Thymus (tissue), 11 donors: ENCODE results near the gene RPL26. TPM values are rescaled to one million over a fixed set of nuclear protein-coding genes. Genes with fewer than 3 reads are reported as not detected.

Experiments used
- DNase-seq, 9 donors: peaks; one replicate each; pipeline ENCODE4 v3.0.0-alpha.2; 2013; ENCODE audit warnings: low spot score in 9 of 9, low read depth in 6 of 9, missing footprints in 1 of 9
- H3K27ac ChIP-seq, 2 donors: one replicate each; pipeline ENCODE4 v1.5.1; 2013; ENCODE audit warnings: control low read depth in 1 of 2, low read depth in 1 of 2, low read length in 1 of 2, mild to moderate bottlenecking in 1 of 2, moderate library complexity in 1 of 2
- H3K27me3 ChIP-seq, 2 donors: one replicate each; pipeline ENCODE4 v1.5.1; 2013; ENCODE audit warnings: low read length in 1 of 2; ENCODE audit not compliant: control insufficient read depth in 2 of 2, insufficient read depth in 1 of 2
- H3K36me3 ChIP-seq, 2 donors: one replicate each; pipeline ENCODE4 v1.5.1; 2013; ENCODE audit warnings: low read length in 1 of 2, mild to moderate bottlenecking in 1 of 2, moderate library complexity in 1 of 2; ENCODE audit not compliant: control insufficient read depth in 2 of 2, insufficient read depth in 2 of 2
- H3K4me1 ChIP-seq, 2 donors: one replicate each; pipeline ENCODE4 v1.5.1; 2013; ENCODE audit warnings: low read length in 2 of 2; ENCODE audit not compliant: control insufficient read depth in 2 of 2, insufficient read depth in 2 of 2
- H3K4me3 ChIP-seq, 2 donors: one replicate each; pipeline ENCODE4 v1.5.1; 2013; ENCODE audit warnings: low read length in 2 of 2, control low read depth in 1 of 2, mild to moderate bottlenecking in 1 of 2
- H3K9me3 ChIP-seq, 2 donors: one replicate each; pipeline ENCODE4 v1.5.1; 2013; ENCODE audit warnings: low read length in 1 of 2, mild to moderate bottlenecking in 1 of 2; ENCODE audit not compliant: control insufficient read depth in 2 of 2, insufficient read depth in 1 of 2
- WGBS: extraction: QIAGEN DNeasy Blood & Tissue Kit; methylation state at CpG from one replicate; pipeline ENCODE4 v1.1.7; 2013; 5-methylcytosine and 5-hydroxymethylcytosine counted together
- polyA plus RNA-seq: library from polyadenylated mRNA; stranded (reverse); fragments of 200-250 nt; gene quantifications from one replicate; pipeline ENCODE4 v1.2.3, GENCODE V29; 2013
- total RNA-seq: library from RNA; stranded (reverse); fragments of 120-200 nt; gene quantifications from one replicate; pipeline ENCODE4 v1.2.4, GENCODE V29; 2013
- donor health status: healthy.

Gene RPL26
- total and polyA plus RNA-seq, 2 donors: 5,303 to 6,011 TPM

DNA sequence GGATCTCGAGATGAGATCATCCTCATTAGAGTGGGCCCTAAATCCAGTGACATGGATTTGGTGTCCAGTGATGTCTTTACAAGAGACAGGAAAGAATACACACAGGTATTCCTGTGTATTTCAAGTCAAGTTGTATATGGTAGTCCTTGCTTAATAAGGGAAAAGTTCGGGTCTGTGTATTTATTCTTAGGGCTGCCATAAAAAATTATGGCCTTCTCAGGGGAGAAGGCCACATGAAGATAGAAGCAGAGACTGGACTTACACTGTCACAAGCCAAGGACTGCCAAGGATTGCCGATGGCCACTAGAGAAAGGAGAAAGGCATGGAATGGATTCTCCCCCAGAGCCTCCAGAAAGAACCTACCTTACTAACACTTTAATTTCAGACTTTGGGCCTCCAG is 14.8 kb downstream of the RPL26 start:
- no peaks in the 10 kb centered on the region for H3K4me1 ChIP-seq
- H3K36me3 ChIP-seq: peaks cover 15 to 27% of the 10 kb centered on the region in 2 donors
- 97% methylated on average over 3 of the region's 3 CpGs for WGBS
- H3K4me3 ChIP-seq: no peak overlapping the region
- H3K27me3 ChIP-seq: no peaks in the 10 kb centered on the region
- no peaks in the 10 kb centered on the region for H3K9me3 ChIP-seq
- no peak for DNase-seq
- no peak overlapping the region for H3K27ac ChIP-seq

GRCh38 chr17:8366231-8366630 is 16.8 kb downstream of the RPL26 start:
- Histone ChIP-seq H3K9me3 (no peaks in the 10 kb centered on the region), H3K36me3 (peaks cover 15 to 25% of the 10 kb centered on the region in 2 donors), H3K4me1 (peaks cover 0 to 3% of the 10 kb centered on the region in 2 donors), H3K27me3 (no peaks in the 10 kb centered on the region), H3K4me3 (no peak overlapping the region), H3K27ac (no peak overlapping the region)
- no peak for DNase-seq
- 97% methylated on average over 2 of the region's 2 CpGs for whole genome bisulfite sequencing

- Histone ChIP-seq H3K27me3 (no peaks in the 10 kb centered on the region), H3K27ac (no peak overlapping the region), H3K36me3 (peaks cover 15 to 23% of the 10 kb centered on the region in 2 donors), H3K4me3 (no peak overlapping the region), H3K9me3 (no peaks in the 10 kb centered on the region), H3K4me1 (peaks cover 0 to 5% of the 10 kb centered on the region in 2 donors)
- WGBS: 100% methylated on average over 1 of the region's 1 CpG
- no peak for DNase-seq
Measured at GRCh38 chr17:8365143-8365542, 17.9 kb downstream of the RPL26 start.

GRCh38 chr17:8362651-8363332 is 20.2 kb downstream of the RPL26 start:
- no peak for DNase-seq
- Histone ChIP-seq H3K27me3 (no peaks in the 10 kb centered on the region), H3K4me1 (peaks cover 0 to 5% of the 10 kb centered on the region in 2 donors), H3K9me3 (no peaks in the 10 kb centered on the region), H3K27ac (no peak overlapping the region), H3K36me3 (peaks cover 0 to 4% of the 10 kb centered on the region in 2 donors), H3K4me3 (no peak overlapping the region)
- WGBS: 97% methylated on average over 4 of the region's 4 CpGs

DNA sequence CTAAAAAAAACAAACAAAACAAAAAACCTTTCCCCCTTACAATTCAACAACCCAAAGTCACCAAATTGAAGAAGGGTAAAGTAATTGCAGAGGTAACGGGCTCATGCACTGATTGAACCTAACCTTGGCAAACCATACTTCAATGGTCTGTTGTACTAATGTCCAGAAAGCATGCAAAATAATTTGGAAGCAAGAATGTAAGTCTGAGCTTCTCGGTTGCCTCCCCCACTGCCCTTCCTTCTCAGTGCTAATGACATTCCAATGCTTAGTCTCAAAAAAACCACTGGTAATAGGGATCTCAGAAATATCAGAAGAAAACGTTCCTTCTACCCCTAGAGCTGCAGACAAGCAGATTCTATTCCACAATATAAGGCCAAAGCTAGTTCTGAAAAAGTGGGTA is 22.2 kb downstream of the RPL26 start:
- Histone ChIP-seq H3K4me3 (no peak overlapping the region), H3K27ac (no peak overlapping the region), H3K4me1 (peaks cover 0 to 5% of the 10 kb centered on the region in 2 donors), H3K9me3 (no peaks in the 10 kb centered on the region), H3K36me3 (peaks cover 0 to 4% of the 10 kb centered on the region in 2 donors), H3K27me3 (no peaks in the 10 kb centered on the region)
- 74% methylated on average over 3 of the region's 3 CpGs for WGBS
- DNase-seq: no peak

GRCh38 chr17:8360260-8360659 is 22.7 kb downstream of the RPL26 start:
- Histone ChIP-seq H3K27ac (no peak overlapping the region), H3K4me1 (peaks cover 0 to 5% of the 10 kb centered on the region in 2 donors)
- DNase-seq: no peak

GRCh38 chr17:8359769-8360168 is 23.2 kb downstream of the RPL26 start:
- Histone ChIP-seq H3K27me3 (no peaks in the 10 kb centered on the region), H3K9me3 (no peaks in the 10 kb centered on the region), H3K27ac (no peak overlapping the region), H3K4me1 (peaks cover 0 to 5% of the 10 kb centered on the region in 2 donors), H3K36me3 (no peaks in the 10 kb centered on the region), H3K4me3 (no peak overlapping the region)
- DNase-seq: no peak
- WGBS: 88% methylated on average over 5 of the region's 5 CpGs

More at GRCh38 chr17:8360260-8360659, 22.7 kb downstream of the RPL26 start:
- 39% methylated on average over 3 of the region's 3 CpGs for WGBS
- no peak overlapping the region for H3K4me3 ChIP-seq
- peaks cover 0 to 4% of the 10 kb centered on the region in 2 donors for H3K36me3 ChIP-seq
- no peaks in the 10 kb centered on the region for H3K9me3 ChIP-seq
- no peaks in the 10 kb centered on the region for H3K27me3 ChIP-seq

DNA sequence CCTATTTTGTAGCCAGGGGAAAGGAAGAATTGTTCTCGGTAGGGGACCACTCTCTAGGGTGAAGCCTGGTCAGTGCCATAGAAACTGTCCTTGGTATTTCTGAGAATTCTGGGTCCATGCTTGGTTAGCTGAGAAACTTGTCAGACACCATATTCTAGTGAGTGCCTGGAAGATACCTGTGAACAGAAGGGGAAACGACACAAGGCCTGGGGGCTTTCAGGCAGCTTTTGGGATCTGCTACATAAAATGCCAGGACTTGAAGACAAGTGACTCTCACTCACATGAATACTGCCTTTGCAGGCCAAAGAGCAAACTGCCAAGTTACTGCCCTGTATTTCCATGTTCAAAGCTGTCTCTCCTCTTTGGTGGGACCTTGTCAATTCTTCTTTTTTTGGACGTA is 25.1 kb downstream of the RPL26 start:
- Histone ChIP-seq H3K36me3 (no peaks in the 10 kb centered on the region), H3K27ac (no peak overlapping the region), H3K27me3 (no peaks in the 10 kb centered on the region), H3K9me3 (no peaks in the 10 kb centered on the region), H3K4me1 (peaks cover 0 to 5% of the 10 kb centered on the region in 2 donors), H3K4me3 (no peak overlapping the region)
- WGBS: 98% methylated on average over 3 of the region's 3 CpGs
- no peak for DNase-seq

DNA sequence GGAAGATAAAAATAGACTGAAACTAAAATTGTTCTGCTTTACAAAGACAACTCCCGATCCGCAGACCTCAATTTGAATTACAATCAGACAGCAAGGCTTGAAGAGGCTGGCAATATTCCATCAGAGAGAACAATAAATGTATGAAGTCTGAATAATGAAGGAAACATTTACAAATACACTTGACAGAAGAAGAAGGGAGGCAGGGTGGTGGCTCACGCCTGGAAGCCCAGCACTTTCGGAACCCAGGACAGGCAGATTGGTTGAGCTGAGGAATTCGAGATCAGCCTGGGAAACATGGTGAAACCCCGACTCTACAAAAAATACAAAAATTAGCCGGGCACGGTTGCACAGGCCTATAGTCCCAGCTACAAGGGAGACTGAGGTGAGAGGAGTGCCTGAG is 28.8 kb downstream of the RPL26 start:
- Histone ChIP-seq H3K36me3 (no peaks in the 10 kb centered on the region), H3K27me3 (no peaks in the 10 kb centered on the region), H3K27ac (no peak overlapping the region), H3K4me1 (no peaks in the 10 kb centered on the region), H3K9me3 (no peaks in the 10 kb centered on the region), H3K4me3 (no peak overlapping the region)
- DNase-seq: no peak
- 88% methylated on average over 8 of the region's 8 CpGs for WGBS
